Ishikawa (cell line): Measurements from ENCODE around the gene QSOX2.

Source experiments
- CEBPB ChIP-seq: IDR thresholded peaks from 2 replicates; pipeline ENCODE4 v1.6.1; 2012
- CREB1 ChIP-seq: IDR thresholded peaks from 2 replicates; pipeline ENCODE4 v1.6.1; 2012; ENCODE audit warnings: low read depth
- EGR1 ChIP-seq: IDR thresholded peaks from 2 replicates; pipeline ENCODE4 v1.6.1; 2012
- EP300 ChIP-seq: IDR thresholded peaks from 2 replicates; pipeline ENCODE4 v1.6.1; 2012; ENCODE audit warnings: borderline replicate concordance
- FOXM1 ChIP-seq: IDR thresholded peaks from 2 replicates; pipeline ENCODE4 v1.6.1; 2012; ENCODE audit warnings: low read depth, borderline replicate concordance
- NFIC ChIP-seq: IDR thresholded peaks from 2 replicates; pipeline ENCODE4 v1.6.1; 2012
- RAD21 ChIP-seq: IDR thresholded peaks from 2 replicates; pipeline ENCODE4 v1.6.1; 2012; ENCODE audit warnings: low read depth
- TAF1 ChIP-seq: IDR thresholded peaks from 2 replicates; pipeline ENCODE4 v1.6.1; 2012; ENCODE audit warnings: low read depth, mild to moderate bottlenecking
- TCF12 ChIP-seq: IDR thresholded peaks from 2 replicates; pipeline ENCODE4 v1.6.1; 2012; ENCODE audit warnings: low read depth
- TEAD4 ChIP-seq: IDR thresholded peaks from 2 replicates; pipeline ENCODE4 v1.6.1; 2012
- USF1 ChIP-seq: IDR thresholded peaks from 2 replicates; pipeline ENCODE4 v1.6.1; 2012
- YY1 ChIP-seq: IDR thresholded peaks from 2 replicates; pipeline ENCODE4 v1.6.1; 2012; ENCODE audit warnings: low read depth
- ZBTB7A ChIP-seq: IDR thresholded peaks from 2 replicates; pipeline ENCODE4 v1.6.1; 2012; ENCODE audit warnings: low read depth
- TF ChIP-seq, protein P1 (sequence below): IDR thresholded peaks from 2 replicates; pipeline ENCODE4 v1.6.1; 2012; ENCODE audit warnings: low read depth, mild to moderate bottlenecking
- TF ChIP-seq, protein P2 (sequence below): IDR thresholded peaks from 2 replicates; pipeline ENCODE4 v1.6.1; 2012

QSOX2 gene

GRCh38 chr9:136177224-136177623 lies 68.4 kb downstream of the QSOX2 start:
- TF ChIP-seq YY1, result no peak
- no peak for TF ChIP-seq TEAD4
- no peak for TF ChIP-seq USF1
- no peak for TF ChIP-seq ZBTB7A
- TF ChIP-seq FOXM1, result no peak
- TF ChIP-seq EGR1, result no peak
- no peak for TF ChIP-seq TCF12
- TF ChIP-seq RAD21, result no peak
- no peak for TF ChIP-seq NFIC
- TF ChIP-seq EP300, result no peak
- TF ChIP-seq TAF1, result no peak
- TF ChIP-seq, protein P1, sequence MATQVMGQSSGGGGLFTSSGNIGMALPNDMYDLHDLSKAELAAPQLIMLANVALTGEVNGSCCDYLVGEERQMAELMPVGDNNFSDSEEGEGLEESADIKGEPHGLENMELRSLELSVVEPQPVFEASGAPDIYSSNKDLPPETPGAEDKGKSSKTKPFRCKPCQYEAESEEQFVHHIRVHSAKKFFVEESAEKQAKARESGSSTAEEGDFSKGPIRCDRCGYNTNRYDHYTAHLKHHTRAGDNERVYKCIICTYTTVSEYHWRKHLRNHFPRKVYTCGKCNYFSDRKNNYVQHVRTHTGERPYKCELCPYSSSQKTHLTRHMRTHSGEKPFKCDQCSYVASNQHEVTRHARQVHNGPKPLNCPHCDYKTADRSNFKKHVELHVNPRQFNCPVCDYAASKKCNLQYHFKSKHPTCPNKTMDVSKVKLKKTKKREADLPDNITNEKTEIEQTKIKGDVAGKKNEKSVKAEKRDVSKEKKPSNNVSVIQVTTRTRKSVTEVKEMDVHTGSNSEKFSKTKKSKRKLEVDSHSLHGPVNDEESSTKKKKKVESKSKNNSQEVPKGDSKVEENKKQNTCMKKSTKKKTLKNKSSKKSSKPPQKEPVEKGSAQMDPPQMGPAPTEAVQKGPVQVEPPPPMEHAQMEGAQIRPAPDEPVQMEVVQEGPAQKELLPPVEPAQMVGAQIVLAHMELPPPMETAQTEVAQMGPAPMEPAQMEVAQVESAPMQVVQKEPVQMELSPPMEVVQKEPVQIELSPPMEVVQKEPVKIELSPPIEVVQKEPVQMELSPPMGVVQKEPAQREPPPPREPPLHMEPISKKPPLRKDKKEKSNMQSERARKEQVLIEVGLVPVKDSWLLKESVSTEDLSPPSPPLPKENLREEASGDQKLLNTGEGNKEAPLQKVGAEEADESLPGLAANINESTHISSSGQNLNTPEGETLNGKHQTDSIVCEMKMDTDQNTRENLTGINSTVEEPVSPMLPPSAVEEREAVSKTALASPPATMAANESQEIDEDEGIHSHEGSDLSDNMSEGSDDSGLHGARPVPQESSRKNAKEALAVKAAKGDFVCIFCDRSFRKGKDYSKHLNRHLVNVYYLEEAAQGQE, result no peak
- TF ChIP-seq CREB1, result no peak
- TF ChIP-seq CEBPB, result no peak
- TF ChIP-seq, protein P2, sequence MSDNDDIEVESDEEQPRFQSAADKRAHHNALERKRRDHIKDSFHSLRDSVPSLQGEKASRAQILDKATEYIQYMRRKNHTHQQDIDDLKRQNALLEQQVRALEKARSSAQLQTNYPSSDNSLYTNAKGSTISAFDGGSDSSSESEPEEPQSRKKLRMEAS, result no peak

DNA sequence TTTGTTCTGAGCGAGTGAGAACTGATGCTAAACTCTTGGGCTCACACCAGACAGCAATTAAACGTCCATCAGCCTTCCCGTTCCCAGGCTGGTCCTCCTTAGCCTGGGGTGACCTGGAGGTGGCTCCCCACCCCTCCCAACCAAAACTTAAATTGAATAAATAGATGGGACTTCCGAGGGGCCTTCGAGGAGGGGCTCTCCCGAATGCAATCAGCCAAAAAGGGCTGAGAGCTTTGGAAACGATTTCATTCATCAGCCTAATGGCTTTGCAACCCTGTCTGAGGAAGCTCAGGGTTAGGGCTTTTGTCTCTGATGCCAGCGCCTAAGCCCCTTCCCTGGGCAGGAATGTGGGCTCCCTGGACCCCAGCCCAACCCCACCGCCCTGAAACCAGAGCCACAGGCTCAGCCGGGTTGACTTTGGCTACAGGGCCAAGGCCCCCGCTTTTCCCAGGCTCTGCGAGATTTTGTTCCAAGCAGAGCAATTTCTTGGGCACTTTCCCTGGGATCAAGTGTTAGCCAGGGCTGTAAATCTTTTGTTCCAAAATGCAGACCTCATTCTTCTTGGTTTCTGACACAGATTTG lies 69.9 kb downstream of the QSOX2 start:
- no peak for TF ChIP-seq TEAD4
- TF ChIP-seq YY1, result no peak
- TF ChIP-seq RAD21, result no peak
- TF ChIP-seq, protein P1, result no peak
- TF ChIP-seq ZBTB7A, result no peak
- TF ChIP-seq CREB1, result no peak

GRCh38 chr9:136174779-136175615 lies 70.6 kb downstream of the QSOX2 start:
- TF ChIP-seq CREB1 (no peak), TEAD4 (no peak), RAD21 (peak; percentile 25; the same call in 1 of the 2 replicates)

DNA sequence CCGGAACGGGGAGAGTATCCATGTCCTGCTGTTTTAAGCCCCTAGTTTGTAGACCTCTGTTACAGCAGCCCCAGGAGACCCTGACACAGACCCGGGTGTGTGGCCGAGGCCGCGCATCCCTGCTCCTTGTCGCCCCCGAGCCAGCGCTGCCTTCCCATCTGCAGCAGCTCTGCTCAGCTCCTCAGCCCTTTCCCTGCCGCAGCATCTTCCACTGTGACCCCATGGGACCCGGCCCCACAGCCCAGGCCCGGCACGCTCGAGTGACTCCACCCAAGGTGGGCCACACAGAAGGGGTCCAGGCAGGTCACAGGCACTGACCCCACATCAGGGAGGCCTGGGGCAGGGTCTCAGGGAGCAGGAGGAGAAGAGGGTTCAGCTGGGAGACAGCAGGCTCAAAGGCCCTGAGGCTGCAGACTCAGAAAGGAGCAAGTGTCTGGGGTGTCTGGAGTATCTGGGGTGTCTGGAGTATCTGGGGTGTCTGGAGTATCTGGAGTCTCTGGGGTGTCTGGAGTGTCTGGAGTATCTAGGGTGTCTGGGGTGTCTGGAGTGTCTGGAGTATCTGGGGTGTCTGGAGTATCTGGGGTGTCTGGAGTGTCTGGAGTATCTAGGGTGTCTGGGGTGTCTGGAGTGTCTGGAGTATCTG lies 71.8 kb downstream of the QSOX2 start:
- TF ChIP-seq EGR1, result no peak
- TF ChIP-seq RAD21, result no peak
- no peak for TF ChIP-seq TAF1
- TF ChIP-seq TEAD4, result no peak
- TF ChIP-seq ZBTB7A, result no peak
- no peak for TF ChIP-seq EP300
- TF ChIP-seq USF1, result no peak
- no peak for TF ChIP-seq NFIC
- TF ChIP-seq, protein P1, result no peak
- no peak for TF ChIP-seq YY1
- TF ChIP-seq FOXM1, result no peak
- no peak for TF ChIP-seq CREB1
- no peak for TF ChIP-seq CEBPB
- TF ChIP-seq, protein P2, result no peak
- no peak for TF ChIP-seq TCF12
